ENCODE data around the gene SLC1A4.
"Not testable (repeated sequence)": the region's sequence is repeated elsewhere in the genome, so short reads cannot be mapped to it uniquely, and the experiment has no call there.

SLC1A4 gene

GRCh38 chr2:65004232-65004631 lies 15.0 kb downstream of the SLC1A4 start:
- not testable (repeated sequence) for H3K4me3 ChIP-seq (ENCODE audit: low read depth in 1 of 5, low read length in 5 of 5); H3K9me3 ChIP-seq (ENCODE audit: control insufficient read depth in 5 of 5, low read length in 5 of 5); H3K4me1 ChIP-seq (ENCODE audit: control insufficient read depth in 5 of 5, insufficient read depth in 5 of 5, low read length in 5 of 5); H3K9ac ChIP-seq (ENCODE audit: low read length in 5 of 5); H3K36me3 ChIP-seq (ENCODE audit: control insufficient read depth in 5 of 5, insufficient read depth in 5 of 5, low read length in 5 of 5); H3K27me3 ChIP-seq (ENCODE audit: control insufficient read depth in 5 of 5, insufficient read depth in 4 of 5, low read length in 5 of 5); H3K27ac ChIP-seq (ENCODE audit: low read depth, low read length)

DNA sequence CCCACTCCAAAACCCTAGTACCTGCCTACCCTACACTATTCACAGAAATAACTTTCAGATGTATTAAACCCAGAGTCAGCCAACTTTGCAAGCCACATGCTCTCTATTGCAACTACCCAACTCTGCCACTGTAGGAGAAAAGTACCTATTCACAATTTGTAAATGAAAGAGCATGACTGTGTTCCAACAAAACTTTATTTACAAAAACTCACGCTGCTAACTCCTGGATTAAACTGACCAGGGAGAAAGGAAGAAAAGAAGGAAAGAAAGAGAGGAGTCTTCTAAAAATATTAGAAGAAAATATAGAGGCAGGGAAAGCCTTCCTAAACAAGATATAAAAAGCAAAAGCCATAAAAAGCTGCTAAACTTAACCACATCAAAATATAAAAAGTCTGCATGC lies 24.6 kb downstream of the SLC1A4 start:
- Histone ChIP-seq H3K9ac (ENCODE audit: low read length in 5 of 5) (no peak overlapping the region), H3K4me3 (ENCODE audit: low read depth in 1 of 5, low read length in 5 of 5) (no peak overlapping the region), H3K36me3 (ENCODE audit: control insufficient read depth in 5 of 5, insufficient read depth in 5 of 5, low read length in 5 of 5) (peaks cover 2 to 14% (median 12%) of the 10 kb centered on the region in 5 donors), H3K9me3 (ENCODE audit: control insufficient read depth in 5 of 5, low read length in 5 of 5) (no peaks in the 10 kb centered on the region), H3K27ac (ENCODE audit: low read depth, low read length) (no peak overlapping the region), H3K27me3 (ENCODE audit: control insufficient read depth in 5 of 5, insufficient read depth in 4 of 5, low read length in 5 of 5) (no peaks in the 10 kb centered on the region), H3K4me1 (ENCODE audit: control insufficient read depth in 5 of 5, insufficient read depth in 5 of 5, low read length in 5 of 5) (peaks cover 0 to 14% (median 4%) of the 10 kb centered on the region in 5 donors)

DNA sequence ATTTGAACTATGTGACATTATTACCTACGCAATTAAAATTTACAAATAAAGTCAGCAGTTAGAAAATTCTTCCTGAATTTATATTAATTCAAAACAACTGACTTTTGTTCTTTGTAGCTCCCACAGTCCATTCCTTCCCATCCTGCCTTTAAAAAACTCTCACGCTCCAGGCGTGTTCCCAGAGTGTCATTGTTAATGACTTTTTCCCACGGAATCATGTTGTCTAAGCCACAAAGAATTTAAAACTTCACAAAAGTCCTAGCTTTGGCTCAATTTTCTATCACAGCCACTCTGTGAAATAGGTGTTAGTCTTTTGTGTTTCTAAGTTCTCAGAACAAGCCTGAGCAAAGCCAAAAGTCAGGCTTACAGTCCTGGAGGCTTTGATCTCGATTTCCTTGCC lies 26.5 kb downstream of the SLC1A4 start:
- H3K9me3 ChIP-seq (ENCODE audit: control insufficient read depth in 5 of 5, low read length in 5 of 5) = no peaks in the 10 kb centered on the region
- H3K27ac ChIP-seq (ENCODE audit: low read depth, low read length) = no peak overlapping the region
- H3K4me3 ChIP-seq (ENCODE audit: low read depth in 1 of 5, low read length in 5 of 5) = no peak overlapping the region
- H3K27me3 ChIP-seq (ENCODE audit: control insufficient read depth in 5 of 5, insufficient read depth in 4 of 5, low read length in 5 of 5) = no peaks in the 10 kb centered on the region
- H3K36me3 ChIP-seq (ENCODE audit: control insufficient read depth in 5 of 5, insufficient read depth in 5 of 5, low read length in 5 of 5) = peaks cover 2 to 19% (median 15%) of the 10 kb centered on the region in 5 donors
- peaks cover 0 to 16% (median 4%) of the 10 kb centered on the region in 5 donors for H3K4me1 ChIP-seq (ENCODE audit: control insufficient read depth in 5 of 5, insufficient read depth in 5 of 5, low read length in 5 of 5)
- no peak overlapping the region for H3K9ac ChIP-seq (ENCODE audit: low read length in 5 of 5)

- Histone ChIP-seq H3K27ac (ENCODE audit: low read depth, low read length) (no peak overlapping the region), H3K27me3 (ENCODE audit: control insufficient read depth in 5 of 5, insufficient read depth in 4 of 5, low read length in 5 of 5) (no peaks in the 10 kb centered on the region), H3K4me3 (ENCODE audit: low read depth in 1 of 5, low read length in 5 of 5) (no peak overlapping the region), H3K4me1 (ENCODE audit: control insufficient read depth in 5 of 5, insufficient read depth in 5 of 5, low read length in 5 of 5) (peaks cover 0 to 16% (median 4%) of the 10 kb centered on the region in 5 donors), H3K9ac (ENCODE audit: low read length in 5 of 5) (no peak overlapping the region), H3K36me3 (ENCODE audit: control insufficient read depth in 5 of 5, insufficient read depth in 5 of 5, low read length in 5 of 5) (peaks cover 2 to 26% (median 22%) of the 10 kb centered on the region in 5 donors), H3K9me3 (ENCODE audit: control insufficient read depth in 5 of 5, low read length in 5 of 5) (no peaks in the 10 kb centered on the region)
Observed at GRCh38 chr2:65016789-65017188, 27.6 kb downstream of the SLC1A4 start.

GRCh38 chr2:65017335-65017734 lies 28.1 kb downstream of the SLC1A4 start:
- H3K4me3 ChIP-seq (ENCODE audit: low read depth in 1 of 5, low read length in 5 of 5) = no peak overlapping the region
- peaks cover 2 to 26% (median 22%) of the 10 kb centered on the region in 5 donors for H3K36me3 ChIP-seq (ENCODE audit: control insufficient read depth in 5 of 5, insufficient read depth in 5 of 5, low read length in 5 of 5)
- peak overlapping the region in 1 of 5 donors; percentile 2 for H3K9ac ChIP-seq (ENCODE audit: low read length in 5 of 5)
- no peaks in the 10 kb centered on the region for H3K27me3 ChIP-seq (ENCODE audit: control insufficient read depth in 5 of 5, insufficient read depth in 4 of 5, low read length in 5 of 5)
- no peak overlapping the region for H3K27ac ChIP-seq (ENCODE audit: low read depth, low read length)
- H3K4me1 ChIP-seq (ENCODE audit: control insufficient read depth in 5 of 5, insufficient read depth in 5 of 5, low read length in 5 of 5) = peaks cover 0 to 16% (median 4%) of the 10 kb centered on the region in 5 donors
- no peaks in the 10 kb centered on the region for H3K9me3 ChIP-seq (ENCODE audit: control insufficient read depth in 5 of 5, low read length in 5 of 5)

- H3K27ac ChIP-seq (ENCODE audit: low read depth, low read length) = no peak overlapping the region
- no peaks in the 10 kb centered on the region for H3K27me3 ChIP-seq (ENCODE audit: control insufficient read depth in 5 of 5, insufficient read depth in 4 of 5, low read length in 5 of 5)
- peaks cover 0 to 16% (median 4%) of the 10 kb centered on the region in 5 donors for H3K4me1 ChIP-seq (ENCODE audit: control insufficient read depth in 5 of 5, insufficient read depth in 5 of 5, low read length in 5 of 5)
- peaks cover 2 to 26% (median 24%) of the 10 kb centered on the region in 5 donors for H3K36me3 ChIP-seq (ENCODE audit: control insufficient read depth in 5 of 5, insufficient read depth in 5 of 5, low read length in 5 of 5)
- H3K4me3 ChIP-seq (ENCODE audit: low read depth in 1 of 5, low read length in 5 of 5) = peak overlapping the region in 1 of 5 donors; percentile 48
- peak overlapping the region in 1 of 5 donors; percentile 2 for H3K9ac ChIP-seq (ENCODE audit: low read length in 5 of 5)
- no peaks in the 10 kb centered on the region for H3K9me3 ChIP-seq (ENCODE audit: control insufficient read depth in 5 of 5, low read length in 5 of 5)
Observed at GRCh38 chr2:65018141-65018582, 29.0 kb downstream of the SLC1A4 start.

DNA sequence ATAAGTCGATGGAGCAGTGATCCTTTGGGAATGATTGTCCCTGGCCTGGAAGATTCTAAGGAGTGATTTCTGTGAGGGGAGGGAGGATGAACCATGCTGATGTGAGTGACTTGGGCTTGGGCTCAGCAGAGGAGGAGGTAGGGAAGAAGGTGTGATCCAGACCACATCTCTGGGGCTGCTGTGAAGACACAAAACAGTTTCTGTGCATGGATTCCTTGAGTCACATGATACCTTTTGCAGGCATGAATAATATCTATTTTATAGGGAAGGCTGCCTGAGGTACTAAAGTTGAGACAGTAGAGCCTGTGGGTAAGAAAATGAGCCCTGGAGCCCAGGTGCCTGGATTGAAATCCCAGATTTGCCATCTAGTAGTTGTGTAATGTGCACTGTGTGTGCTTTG lies 29.8 kb downstream of the SLC1A4 start:
- Histone ChIP-seq H3K36me3 (ENCODE audit: control insufficient read depth in 5 of 5, insufficient read depth in 5 of 5, low read length in 5 of 5) (peaks cover 2 to 27% (median 26%) of the 10 kb centered on the region in 5 donors), H3K4me1 (ENCODE audit: control insufficient read depth in 5 of 5, insufficient read depth in 5 of 5, low read length in 5 of 5) (peaks cover 0 to 16% (median 4%) of the 10 kb centered on the region in 5 donors), H3K27me3 (ENCODE audit: control insufficient read depth in 5 of 5, insufficient read depth in 4 of 5, low read length in 5 of 5) (no peaks in the 10 kb centered on the region), H3K9me3 (ENCODE audit: control insufficient read depth in 5 of 5, low read length in 5 of 5) (no peaks in the 10 kb centered on the region), H3K27ac (ENCODE audit: low read depth, low read length) (no peak overlapping the region), H3K4me3 (ENCODE audit: low read depth in 1 of 5, low read length in 5 of 5) (no peak overlapping the region), H3K9ac (ENCODE audit: low read length in 5 of 5) (no peak overlapping the region)

DNA sequence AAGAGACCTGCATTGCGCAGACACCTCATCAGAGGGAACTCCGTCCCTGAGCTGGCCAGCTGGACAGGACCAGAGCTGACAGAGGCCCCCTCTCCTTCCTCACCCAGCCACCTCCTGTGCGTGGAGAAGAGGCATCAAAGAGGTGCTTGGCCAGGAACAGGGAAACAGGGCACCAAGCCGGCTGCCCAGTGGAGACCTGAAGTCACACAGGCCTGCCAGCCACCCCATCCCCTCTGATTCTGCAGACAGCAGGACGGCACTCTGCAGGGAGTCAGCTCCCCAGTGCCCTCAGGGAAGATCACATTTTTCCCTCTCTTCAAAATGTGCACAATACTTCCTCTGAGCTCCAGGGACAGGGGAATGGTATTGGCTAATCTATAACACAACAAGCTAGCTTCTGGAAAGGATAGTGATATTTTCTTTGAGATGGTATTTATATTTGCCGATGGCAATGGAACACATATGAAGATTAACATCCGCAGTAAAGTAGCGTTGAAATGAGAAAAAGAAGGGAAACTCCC lies 30.5 kb downstream of the SLC1A4 start:
- no peaks in the 10 kb centered on the region for H3K27me3 ChIP-seq (ENCODE audit: control insufficient read depth in 5 of 5, insufficient read depth in 4 of 5, low read length in 5 of 5)
- no peak overlapping the region for H3K4me3 ChIP-seq (ENCODE audit: low read depth in 1 of 5, low read length in 5 of 5)
- H3K9me3 ChIP-seq (ENCODE audit: control insufficient read depth in 5 of 5, low read length in 5 of 5) = no peaks in the 10 kb centered on the region
- peaks cover 0 to 16% (median 4%) of the 10 kb centered on the region in 5 donors for H3K4me1 ChIP-seq (ENCODE audit: control insufficient read depth in 5 of 5, insufficient read depth in 5 of 5, low read length in 5 of 5)
- no peak overlapping the region for H3K9ac ChIP-seq (ENCODE audit: low read length in 5 of 5)
- peaks cover 2 to 27% (median 26%) of the 10 kb centered on the region in 5 donors for H3K36me3 ChIP-seq (ENCODE audit: control insufficient read depth in 5 of 5, insufficient read depth in 5 of 5, low read length in 5 of 5)
- H3K27ac ChIP-seq (ENCODE audit: low read depth, low read length) = no peak overlapping the region

DNA sequence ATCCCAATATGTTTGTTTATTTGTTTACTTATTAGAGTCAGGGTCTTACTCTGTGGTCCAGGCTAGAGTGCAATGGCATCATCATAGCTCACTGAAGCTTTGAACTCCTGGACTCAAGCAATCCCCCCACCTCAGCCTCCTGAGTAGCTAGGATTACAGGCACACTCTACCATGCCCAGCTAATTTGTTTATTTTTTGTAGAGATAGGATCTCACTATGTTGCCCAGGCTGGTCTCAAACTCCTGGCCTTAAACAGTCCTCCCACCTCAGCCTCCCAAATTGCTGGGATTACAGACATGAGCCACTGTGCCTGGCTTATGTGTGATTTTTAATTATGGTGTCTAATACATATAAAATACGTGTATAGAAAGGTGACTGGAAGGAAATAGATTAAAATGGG lies 31.1 kb downstream of the SLC1A4 start:
- not testable (repeated sequence) for H3K9me3 ChIP-seq (ENCODE audit: control insufficient read depth in 5 of 5, low read length in 5 of 5); H3K27ac ChIP-seq (ENCODE audit: low read depth, low read length); H3K27me3 ChIP-seq (ENCODE audit: control insufficient read depth in 5 of 5, insufficient read depth in 4 of 5, low read length in 5 of 5); H3K9ac ChIP-seq (ENCODE audit: low read length in 5 of 5); H3K4me3 ChIP-seq (ENCODE audit: low read depth in 1 of 5, low read length in 5 of 5)
- H3K36me3 ChIP-seq (ENCODE audit: control insufficient read depth in 5 of 5, insufficient read depth in 5 of 5, low read length in 5 of 5) = peaks cover 2 to 27% (median 26%) of the 10 kb centered on the region in 5 donors
- H3K4me1 ChIP-seq (ENCODE audit: control insufficient read depth in 5 of 5, insufficient read depth in 5 of 5, low read length in 5 of 5) = peaks cover 0 to 16% (median 4%) of the 10 kb centered on the region in 5 donors

- peaks cover 0 to 16% (median 7%) of the 10 kb centered on the region in 5 donors for H3K4me1 ChIP-seq (ENCODE audit: control insufficient read depth in 5 of 5, insufficient read depth in 5 of 5, low read length in 5 of 5)
- no peak overlapping the region for H3K4me3 ChIP-seq (ENCODE audit: low read depth in 1 of 5, low read length in 5 of 5)
- no peaks in the 10 kb centered on the region for H3K27me3 ChIP-seq (ENCODE audit: control insufficient read depth in 5 of 5, insufficient read depth in 4 of 5, low read length in 5 of 5)
- H3K36me3 ChIP-seq (ENCODE audit: control insufficient read depth in 5 of 5, insufficient read depth in 5 of 5, low read length in 5 of 5) = peaks cover 2 to 27% (median 26%) of the 10 kb centered on the region in 5 donors
- H3K9me3 ChIP-seq (ENCODE audit: control insufficient read depth in 5 of 5, low read length in 5 of 5) = no peaks in the 10 kb centered on the region
- H3K27ac ChIP-seq (ENCODE audit: low read depth, low read length) = no peak overlapping the region
- H3K9ac ChIP-seq (ENCODE audit: low read length in 5 of 5) = no peak overlapping the region
Observed at GRCh38 chr2:65020943-65021528, 31.8 kb downstream of the SLC1A4 start.
